GM18507 (cell line): Measurements from ENCODE around the gene PUM1.
A peak's percentile ranks its signal among the peaks of the same experiment; 100 is the strongest.

ENCODE experiments used
- DNase-seq: peaks from one replicate; pipeline ENCODE4 v3.0.0; 2011; ENCODE audit warnings: low read depth; ENCODE audit not compliant: insufficient read length; ENCODE audit errors: extremely low spot score
- FAIRE-seq: peaks from 2 replicates; lab custom pipeline; 2011; peaks lifted over from hg19 to GRCh38; lab: Jason Lieb, UNC

The PUM1 gene

GRCh38 chr1:31036749-31037500 lies 28.6 kb downstream of the PUM1 start:
- FAIRE-seq: no peak

DNA sequence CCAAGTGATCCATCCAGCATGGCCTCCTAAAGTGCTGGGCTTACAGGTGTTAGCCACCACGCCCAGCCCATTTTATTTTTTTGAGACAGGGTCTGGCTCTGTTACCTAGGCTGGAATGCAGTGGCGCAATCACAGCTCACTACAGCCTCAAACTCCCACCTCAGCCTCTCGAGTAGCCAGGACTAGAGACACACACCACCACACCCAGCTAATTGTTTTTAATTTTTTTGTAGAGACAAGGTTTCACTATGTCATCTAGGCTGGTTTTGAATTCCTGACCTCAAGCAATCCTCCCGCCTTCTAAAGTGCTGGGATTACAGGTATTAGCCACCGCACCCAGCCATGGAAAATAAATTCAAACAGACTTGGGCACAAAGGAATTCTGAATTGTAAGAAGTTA lies 31.9 kb downstream of the PUM1 start:
- DNase-seq (no peak), FAIRE-seq (no peak)

More at GRCh38 chr1:31036749-31037500, 28.6 kb downstream of the PUM1 start:
- no peak for DNase-seq

DNA sequence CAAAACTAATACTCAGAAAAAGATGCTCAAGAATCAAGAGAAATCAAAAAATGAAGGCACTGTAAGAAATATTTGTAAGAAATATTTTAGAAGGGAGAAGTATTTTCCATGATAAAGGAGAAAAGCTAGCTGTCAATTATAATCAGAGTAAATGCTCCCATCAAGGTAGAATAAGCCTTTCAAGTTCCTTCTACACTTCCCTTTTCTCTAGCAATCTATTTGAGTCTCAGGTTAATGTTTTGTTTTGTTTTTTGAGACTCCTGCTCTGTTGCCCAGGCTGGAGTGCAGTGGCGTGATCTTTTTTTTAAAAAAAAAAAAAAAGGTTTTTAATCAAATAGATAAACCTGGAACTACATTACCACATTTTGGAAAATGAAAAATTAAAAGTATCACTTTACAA lies 33.3 kb downstream of the PUM1 start:
- DNase-seq (no peak), FAIRE-seq (peak; percentile 36)

DNA sequence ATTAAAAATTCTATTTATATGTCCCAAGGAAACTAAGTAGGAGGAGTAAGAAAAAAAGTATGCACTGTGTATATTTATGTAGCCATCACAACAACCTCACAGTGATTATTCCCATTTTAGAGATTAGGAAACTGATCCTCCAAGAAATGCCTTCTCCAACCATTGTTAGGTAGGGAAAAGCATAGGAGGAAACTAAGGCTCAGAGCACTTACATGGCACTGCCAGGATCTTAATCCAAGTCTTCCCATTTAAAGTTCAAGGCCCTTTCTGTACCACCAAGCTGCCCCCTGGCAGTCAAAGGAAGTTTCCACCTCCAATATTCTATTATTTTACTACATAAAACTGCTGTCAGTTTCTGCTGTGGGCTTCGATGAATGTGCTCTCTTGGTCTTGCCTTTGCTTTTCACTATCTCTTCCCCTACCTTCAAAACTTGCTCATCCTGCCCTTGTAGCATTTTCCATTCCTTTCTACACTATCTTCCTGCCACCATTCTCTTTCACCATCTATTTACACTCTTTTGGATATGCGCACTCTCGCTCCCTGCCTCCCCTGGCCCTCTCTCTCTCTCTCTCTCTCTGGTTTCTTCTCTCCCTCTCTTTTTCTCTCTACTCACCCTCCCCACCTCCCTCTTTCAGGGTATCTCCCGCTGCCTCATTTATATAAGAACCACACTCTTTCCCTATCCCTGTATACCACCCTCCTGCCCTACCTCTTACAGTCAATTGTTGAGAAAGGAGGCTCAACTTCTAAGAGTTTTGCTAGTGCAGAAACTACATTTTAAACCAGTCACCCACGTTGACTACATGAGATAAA lies 34.0 kb downstream of the PUM1 start:
- DNase-seq (no peak), FAIRE-seq (no peak)

DNA sequence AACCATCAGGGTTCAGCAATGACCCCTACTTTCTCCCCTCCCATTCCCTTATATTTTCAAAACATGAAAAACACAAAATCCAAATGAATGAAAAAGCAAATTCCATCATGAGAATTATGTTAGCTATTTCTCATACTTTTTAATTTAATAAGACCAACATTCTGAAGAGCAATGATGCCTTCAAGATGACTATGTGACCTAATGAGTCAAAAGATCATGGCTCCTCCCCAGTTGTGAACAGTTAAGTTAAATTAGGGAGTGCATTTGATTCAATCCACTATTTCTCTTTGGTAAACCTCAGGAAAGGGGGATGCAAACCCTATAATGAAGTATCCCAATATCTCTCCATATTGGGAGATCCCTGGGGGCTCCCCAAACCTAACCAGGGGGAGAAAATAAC lies 36.5 kb downstream of the PUM1 start:
- FAIRE-seq (no peak), DNase-seq (no peak)

DNA sequence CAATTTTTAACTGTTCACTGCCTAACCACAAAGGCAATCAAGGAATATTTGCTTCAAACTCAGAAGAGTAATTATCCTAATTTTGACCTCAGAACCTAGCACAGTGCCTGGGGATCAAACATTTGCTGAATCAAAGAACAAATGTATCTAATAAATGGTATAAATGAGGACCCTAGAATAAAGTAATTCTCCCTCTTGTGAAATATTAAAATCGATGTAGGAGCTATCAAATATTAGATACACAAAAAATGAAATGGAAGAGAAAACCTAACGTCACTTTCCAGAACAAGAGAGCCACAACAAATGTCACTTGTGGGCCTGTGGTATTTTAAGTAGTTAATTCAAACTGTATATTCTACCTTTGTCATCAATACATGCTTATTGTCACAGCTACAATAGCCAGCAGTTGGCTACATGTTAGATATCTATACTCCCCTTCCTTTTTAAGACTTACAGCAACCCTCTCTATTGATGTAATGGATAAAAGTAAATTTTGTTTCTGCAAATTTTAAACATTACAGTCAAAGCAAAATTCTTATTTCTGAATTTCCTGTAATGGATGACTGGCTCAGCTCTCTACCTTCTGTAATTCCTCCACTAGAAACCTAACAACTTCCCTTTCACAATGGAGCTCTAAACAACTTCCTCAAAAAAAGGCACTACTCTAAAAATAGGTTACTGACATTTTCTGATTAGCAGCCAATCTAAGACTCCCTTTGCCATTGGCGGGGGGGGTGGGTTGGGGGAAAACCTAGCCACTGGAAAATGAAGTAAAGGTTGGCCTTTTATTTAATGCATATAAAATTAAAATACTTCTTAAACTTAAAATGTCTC lies 37.6 kb downstream of the PUM1 start:
- DNase-seq (peak; percentile 22), FAIRE-seq (peak; percentile 68)

- no peak for FAIRE-seq
- DNase-seq: no peak
Observed at GRCh38 chr1:31022259-31022658, 43.3 kb downstream of the PUM1 start.

DNA sequence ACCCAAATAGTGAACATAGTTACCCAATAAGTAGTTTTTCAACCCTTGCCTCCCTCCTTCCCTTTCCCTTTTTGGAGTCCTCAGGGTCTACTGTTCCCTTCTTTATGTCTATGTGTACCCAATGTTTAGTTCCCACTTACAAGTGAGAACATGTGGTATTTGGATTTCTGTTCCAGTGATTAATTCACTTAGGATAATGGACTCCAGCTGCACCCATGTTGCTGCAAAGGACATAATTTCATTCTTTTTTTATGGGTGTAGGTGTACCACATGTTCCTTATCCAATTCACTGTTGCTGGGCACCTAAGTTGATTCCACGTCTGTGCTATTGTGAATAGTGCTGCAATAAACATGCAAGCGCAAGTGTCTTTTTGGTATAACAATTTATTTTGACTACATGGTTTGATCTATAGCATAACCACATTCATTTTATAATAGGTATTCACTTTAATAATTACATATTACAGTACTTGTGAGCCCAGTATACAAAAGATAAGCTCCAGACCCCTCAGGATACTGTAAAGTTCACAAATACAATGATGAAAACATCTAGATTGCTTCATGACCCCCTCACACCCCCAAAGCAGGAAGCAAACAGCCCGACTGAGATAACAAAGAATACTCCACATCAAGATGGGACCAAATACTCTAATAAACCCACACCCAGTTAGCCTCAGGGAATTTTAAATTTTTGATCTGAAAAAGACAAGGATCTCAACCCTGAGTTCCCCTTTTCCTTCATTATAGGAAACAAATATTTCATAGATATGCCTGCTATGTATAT lies 45.3 kb downstream of the PUM1 start:
- DNase-seq (no peak), FAIRE-seq (no peak)

DNA sequence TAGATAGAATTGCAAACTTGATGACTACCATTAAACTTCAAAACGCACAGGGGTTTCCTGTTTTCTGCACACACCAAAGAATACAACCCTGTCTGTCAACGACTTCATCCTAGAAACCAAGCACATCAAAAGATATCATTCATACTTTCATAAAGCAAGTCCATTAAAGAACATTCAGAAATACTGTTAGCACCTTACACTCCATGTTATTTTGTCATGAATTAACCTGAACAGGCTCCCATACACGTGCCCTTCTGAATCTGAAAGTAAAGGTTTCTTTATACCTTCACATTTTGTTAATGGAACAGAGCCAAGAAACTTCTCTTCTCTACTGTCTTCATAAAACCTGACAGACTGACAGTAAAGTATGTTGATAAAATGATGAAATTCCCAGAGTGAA lies 46.1 kb downstream of the PUM1 start:
- DNase-seq: no peak
- FAIRE-seq: no peak

- FAIRE-seq (no peak), DNase-seq (no peak)
Observed at GRCh38 chr1:31016868-31017267, 48.6 kb downstream of the PUM1 start.

- FAIRE-seq (peak; percentile 85), DNase-seq (peak; percentile 28)
Observed at GRCh38 chr1:31013187-31013864, 52.2 kb downstream of the PUM1 start.

DNA sequence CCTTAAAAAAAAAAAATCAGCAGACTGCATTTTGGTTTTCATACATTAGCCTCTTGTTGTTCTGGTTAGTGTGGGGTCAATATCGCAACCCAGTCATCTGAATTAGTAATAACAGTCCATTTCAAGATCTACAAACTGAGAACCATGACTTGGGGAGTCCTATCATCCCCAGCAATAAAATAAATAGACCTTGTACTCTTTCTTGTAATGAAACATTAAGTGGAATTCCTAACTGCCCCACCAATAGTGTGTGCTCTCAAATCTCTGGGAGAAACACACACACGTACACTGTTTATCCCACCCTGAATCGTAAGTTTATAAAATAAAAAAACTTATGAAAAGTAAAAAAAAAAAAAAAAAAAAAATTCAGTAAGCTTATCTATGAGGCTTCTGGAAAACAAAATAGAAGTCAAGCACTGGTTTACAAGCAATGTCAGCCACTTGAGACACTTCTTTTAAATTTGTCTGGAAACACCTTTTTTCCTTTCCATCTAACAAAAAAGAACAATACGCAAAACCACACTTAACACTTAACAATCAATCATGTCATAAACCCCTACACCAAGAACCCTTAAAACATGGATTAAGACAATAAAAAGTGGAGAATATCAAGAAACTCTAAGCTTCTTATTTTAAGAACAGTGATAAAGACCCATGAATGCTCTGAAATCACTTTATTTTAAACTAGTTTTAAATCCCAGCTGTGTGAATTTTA lies 53.1 kb downstream of the PUM1 start:
- FAIRE-seq (no peak), DNase-seq (no peak)

DNA sequence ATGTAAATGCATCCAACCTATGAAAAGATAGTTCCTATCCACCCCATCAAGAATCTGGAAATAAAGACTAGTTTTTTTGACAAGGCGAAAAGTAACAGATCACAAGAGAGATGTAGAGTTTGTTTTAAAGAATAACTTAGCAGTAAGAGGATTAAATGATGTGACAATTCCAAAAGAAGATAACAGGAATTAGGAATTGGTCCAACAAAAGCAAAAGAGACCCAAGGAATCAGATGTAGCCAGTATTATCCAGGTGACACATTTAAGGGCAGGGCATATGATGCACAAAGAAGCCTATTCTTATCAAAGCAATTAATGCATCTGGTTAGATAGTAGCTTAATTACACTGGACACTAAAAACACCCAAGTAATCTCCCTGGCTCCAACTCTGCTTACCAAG lies 53.8 kb downstream of the PUM1 start:
- DNase-seq: no peak
- no peak for FAIRE-seq

DNA sequence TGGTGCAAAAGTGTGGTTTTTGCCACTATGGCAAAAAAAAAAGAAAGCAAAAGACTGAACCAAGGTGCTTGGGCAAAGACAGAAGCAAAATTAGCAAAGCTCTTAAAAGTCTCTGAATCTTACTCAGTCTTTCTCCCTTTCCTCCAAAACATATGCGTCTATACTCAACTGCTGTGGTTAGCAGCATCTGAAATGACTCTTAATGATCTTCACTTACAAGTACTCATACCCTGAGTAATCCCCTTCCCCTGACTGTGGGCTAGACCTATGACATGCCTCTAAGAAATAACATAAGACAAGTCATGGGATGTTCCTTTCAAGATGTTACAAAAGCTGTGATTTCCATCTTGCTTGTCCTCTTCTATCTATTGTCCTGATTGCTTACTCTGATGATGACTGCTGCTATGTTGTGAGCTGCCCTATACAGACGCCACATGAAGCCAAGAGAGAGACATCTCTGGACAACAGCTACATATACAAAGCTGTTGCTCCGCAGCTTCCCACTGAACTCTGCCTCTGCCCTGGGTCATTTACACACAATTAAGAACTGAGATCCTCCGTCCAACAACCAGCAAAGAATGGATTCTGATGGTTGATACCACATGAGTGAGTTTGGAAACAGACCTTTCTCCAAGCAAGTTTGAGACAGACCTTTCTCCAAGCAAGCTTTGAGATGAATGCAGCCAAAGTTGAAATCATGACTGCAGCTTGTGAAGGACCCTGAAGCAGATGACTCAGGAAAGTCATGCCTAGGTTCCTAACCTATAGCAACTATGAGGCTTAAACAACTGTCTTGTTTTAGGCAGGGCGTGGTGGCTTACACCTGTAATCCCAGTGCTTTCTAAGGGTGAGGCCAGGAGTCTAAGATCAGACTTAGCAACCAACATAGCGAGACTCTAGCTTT lies 55.2 kb downstream of the PUM1 start:
- DNase-seq (no peak), FAIRE-seq (peak; percentile 78)

DNA sequence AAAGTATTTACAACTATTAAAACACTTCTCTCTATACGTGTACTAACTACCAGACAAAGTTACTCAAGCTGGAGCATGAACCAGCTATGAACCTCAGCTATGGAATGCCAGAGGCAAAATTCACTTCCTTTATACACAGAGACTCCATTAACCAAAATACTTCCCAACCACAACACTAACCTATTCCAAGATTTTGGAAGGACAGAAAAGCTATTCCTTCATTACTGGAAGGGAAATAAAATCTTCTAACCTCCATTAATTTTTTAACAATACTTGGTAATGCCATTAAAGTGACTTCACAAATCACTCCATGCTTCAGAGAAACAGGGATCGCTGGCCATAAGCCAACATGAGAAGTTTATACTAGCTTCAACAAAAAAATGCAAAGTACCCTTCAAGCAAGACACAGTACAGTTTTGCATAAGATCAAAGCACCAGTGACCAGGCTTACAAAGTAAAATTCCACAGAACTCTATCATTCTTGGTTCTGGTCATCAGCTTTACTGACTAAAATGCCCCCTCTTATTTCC lies 58.0 kb downstream of the PUM1 start:
- no peak for DNase-seq
- FAIRE-seq: no peak

- FAIRE-seq (no peak), DNase-seq (no peak)
Observed at GRCh38 chr1:31006747-31007146, 58.8 kb downstream of the PUM1 start.

DNA sequence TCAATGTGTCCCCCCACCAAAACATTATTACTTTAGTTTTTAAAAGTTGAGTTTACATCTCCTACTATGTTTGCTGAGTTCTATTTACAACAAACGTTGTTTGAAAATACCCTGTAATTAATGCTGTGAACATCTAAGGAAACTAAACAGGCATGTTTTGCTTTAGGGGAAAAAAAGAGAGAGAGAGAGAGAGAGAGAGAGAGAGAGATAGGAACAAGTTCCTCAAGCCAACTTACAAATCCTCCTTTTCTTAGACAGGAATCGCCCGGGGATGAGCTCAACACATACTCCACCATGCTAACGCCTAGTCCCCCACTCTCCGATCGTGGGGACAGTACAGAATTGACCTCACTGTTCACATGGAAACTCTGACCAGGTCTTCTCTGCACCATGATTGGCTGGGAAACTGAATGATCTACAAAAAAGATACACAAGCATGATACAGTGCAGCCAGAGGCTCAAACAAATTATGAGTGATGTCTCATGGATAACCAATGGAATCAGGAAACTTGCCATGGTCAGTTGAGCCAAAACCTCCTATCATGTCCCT lies 59.8 kb downstream of the PUM1 start:
- DNase-seq (no peak), FAIRE-seq (no peak)
